GM23338 (cell line): ENCODE data around the gene KRT81.

Source experiments
- CREB1 ChIP-seq: fragments of 250-450 bp; sonication (Bioruptor Pico); IDR thresholded peaks from 2 replicates; pipeline ENCODE4 v1.5.0; 2020; ENCODE audit warnings: low read depth, mild to moderate bottlenecking, moderate library complexity
- EZH2phosphoT487 ChIP-seq: fragments of 200-600 bp; sonication (generic); IDR thresholded peaks from one replicate; pipeline ENCODE4 v1.8.1; 2018; ENCODE audit warnings: antibody characterized with exemption; ENCODE audit not compliant: unreplicated experiment
- POLR2AphosphoS5 ChIP-seq: IDR thresholded peaks from 2 replicates; pipeline ENCODE4 v1.6.1; 2016; ENCODE audit warnings: antibody characterized with exemption, low read depth
- ZNF331 ChIP-seq: fragments of 250-450 bp; sonication (Bioruptor Pico); IDR thresholded peaks from 2 replicates; pipeline ENCODE4 v1.5.0; 2020; ENCODE audit warnings: low read depth, mild to moderate bottlenecking, moderate library complexity
- TF ChIP-seq, protein P1 (sequence below): fragments of 250-450 bp; sonication (Bioruptor Pico); IDR thresholded peaks from 2 replicates; pipeline ENCODE4 v1.5.0; 2020; ENCODE audit warnings: mild to moderate bottlenecking, moderate library complexity
- TF ChIP-seq, protein P2 (sequence below), 2 experiments: fragments of 200-600 bp in 1 of 2; sonication (generic) in 1 of 2; conservative IDR thresholded peaks; 2 replicates each; pipeline versions ENCODE4 v1.5.1 to v1.6.1; 2016 to 2017; ENCODE audit warnings: antibody characterized with exemption in 2 of 2, low read depth in 2 of 2, mild to moderate bottlenecking in 2 of 2, moderate library complexity in 1 of 2

- no peak for TF ChIP-seq ZNF331 (CRISPR knock-in tag)
- TF ChIP-seq, protein P1, sequence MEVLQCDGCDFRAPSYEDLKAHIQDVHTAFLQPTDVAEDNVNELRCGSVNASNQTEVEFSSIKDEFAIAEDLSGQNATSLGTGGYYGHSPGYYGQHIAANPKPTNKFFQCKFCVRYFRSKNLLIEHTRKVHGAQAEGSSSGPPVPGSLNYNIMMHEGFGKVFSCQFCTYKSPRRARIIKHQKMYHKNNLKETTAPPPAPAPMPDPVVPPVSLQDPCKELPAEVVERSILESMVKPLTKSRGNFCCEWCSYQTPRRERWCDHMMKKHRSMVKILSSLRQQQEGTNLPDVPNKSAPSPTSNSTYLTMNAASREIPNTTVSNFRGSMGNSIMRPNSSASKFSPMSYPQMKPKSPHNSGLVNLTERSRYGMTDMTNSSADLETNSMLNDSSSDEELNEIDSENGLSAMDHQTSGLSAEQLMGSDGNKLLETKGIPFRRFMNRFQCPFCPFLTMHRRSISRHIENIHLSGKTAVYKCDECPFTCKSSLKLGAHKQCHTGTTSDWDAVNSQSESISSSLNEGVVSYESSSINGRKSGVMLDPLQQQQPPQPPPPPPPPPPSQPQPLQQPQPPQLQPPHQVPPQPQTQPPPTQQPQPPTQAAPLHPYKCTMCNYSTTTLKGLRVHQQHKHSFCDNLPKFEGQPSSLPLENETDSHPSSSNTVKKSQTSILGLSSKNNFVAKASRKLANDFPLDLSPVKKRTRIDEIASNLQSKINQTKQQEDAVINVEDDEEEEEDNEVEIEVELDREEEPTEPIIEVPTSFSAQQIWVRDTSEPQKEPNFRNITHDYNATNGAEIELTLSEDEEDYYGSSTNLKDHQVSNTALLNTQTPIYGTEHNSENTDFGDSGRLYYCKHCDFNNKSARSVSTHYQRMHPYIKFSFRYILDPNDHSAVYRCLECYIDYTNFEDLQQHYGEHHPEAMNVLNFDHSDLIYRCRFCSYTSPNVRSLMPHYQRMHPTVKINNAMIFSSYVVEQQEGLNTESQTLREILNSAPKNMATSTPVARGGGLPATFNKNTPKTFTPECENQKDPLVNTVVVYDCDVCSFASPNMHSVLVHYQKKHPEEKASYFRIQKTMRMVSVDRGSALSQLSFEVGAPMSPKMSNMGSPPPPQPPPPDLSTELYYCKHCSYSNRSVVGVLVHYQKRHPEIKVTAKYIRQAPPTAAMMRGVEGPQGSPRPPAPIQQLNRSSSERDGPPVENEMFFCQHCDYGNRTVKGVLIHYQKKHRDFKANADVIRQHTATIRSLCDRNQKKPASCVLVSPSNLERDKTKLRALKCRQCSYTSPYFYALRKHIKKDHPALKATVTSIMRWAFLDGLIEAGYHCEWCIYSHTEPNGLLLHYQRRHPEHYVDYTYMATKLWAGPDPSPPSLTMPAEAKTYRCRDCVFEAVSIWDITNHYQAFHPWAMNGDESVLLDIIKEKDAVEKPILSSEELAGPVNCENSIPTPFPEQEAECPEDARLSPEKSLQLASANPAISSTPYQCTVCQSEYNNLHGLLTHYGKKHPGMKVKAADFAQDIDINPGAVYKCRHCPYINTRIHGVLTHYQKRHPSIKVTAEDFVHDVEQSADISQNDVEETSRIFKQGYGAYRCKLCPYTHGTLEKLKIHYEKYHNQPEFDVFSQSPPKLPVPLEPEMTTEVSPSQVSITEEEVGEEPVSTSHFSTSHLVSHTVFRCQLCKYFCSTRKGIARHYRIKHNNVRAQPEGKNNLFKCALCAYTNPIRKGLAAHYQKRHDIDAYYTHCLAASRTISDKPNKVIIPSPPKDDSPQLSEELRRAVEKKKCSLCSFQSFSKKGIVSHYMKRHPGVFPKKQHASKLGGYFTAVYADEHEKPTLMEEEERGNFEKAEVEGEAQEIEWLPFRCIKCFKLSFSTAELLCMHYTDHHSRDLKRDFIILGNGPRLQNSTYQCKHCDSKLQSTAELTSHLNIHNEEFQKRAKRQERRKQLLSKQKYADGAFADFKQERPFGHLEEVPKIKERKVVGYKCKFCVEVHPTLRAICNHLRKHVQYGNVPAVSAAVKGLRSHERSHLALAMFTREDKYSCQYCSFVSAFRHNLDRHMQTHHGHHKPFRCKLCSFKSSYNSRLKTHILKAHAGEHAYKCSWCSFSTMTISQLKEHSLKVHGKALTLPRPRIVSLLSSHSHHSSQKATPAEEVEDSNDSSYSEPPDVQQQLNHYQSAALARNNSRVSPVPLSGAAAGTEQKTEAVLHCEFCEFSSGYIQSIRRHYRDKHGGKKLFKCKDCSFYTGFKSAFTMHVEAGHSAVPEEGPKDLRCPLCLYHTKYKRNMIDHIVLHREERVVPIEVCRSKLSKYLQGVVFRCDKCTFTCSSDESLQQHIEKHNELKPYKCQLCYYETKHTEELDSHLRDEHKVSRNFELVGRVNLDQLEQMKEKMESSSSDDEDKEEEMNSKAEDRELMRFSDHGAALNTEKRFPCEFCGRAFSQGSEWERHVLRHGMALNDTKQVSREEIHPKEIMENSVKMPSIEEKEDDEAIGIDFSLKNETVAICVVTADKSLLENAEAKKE (CRISPR knock-in tag), result no peak
- TF ChIP-seq, protein P2, sequence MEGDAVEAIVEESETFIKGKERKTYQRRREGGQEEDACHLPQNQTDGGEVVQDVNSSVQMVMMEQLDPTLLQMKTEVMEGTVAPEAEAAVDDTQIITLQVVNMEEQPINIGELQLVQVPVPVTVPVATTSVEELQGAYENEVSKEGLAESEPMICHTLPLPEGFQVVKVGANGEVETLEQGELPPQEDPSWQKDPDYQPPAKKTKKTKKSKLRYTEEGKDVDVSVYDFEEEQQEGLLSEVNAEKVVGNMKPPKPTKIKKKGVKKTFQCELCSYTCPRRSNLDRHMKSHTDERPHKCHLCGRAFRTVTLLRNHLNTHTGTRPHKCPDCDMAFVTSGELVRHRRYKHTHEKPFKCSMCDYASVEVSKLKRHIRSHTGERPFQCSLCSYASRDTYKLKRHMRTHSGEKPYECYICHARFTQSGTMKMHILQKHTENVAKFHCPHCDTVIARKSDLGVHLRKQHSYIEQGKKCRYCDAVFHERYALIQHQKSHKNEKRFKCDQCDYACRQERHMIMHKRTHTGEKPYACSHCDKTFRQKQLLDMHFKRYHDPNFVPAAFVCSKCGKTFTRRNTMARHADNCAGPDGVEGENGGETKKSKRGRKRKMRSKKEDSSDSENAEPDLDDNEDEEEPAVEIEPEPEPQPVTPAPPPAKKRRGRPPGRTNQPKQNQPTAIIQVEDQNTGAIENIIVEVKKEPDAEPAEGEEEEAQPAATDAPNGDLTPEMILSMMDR (conservative IDR thresholded peaks at IDR 0.05; ENCODE audit: low read depth in 2 of 2), result no peak
- TF ChIP-seq EZH2phosphoT487, result no peak
- TF ChIP-seq CREB1, result no peak
- no peak for TF ChIP-seq POLR2AphosphoS5
Observed at GRCh38 chr12:52338241-52338960, 47.1 kb upstream of the KRT81 start.
